HepG2 (cell line): ENCODE measurements around the gene RAE1. TPM values are rescaled to one million over a fixed set of nuclear protein-coding genes. Genes with fewer than 3 reads are reported as not detected.

Experiments used
- CENPT ChIP-seq: sonication (generic); formaldehyde crosslinking; IDR thresholded peaks from 2 replicates; pipeline ENCODE4 v1.8.0; 2022; ENCODE audit warnings: low read depth, mild to moderate bottlenecking, moderate library complexity, missing genetic modification reagents
- FOXA1 ChIP-seq, 2 experiments: fragments of 450-650 bp in 1 of 2; sonication (generic) in 1 of 2; formaldehyde crosslinking in 1 of 2; IDR thresholded peaks; 2 replicates each; pipeline versions ENCODE4 v1.4.0 to v1.6.1; 2016 to 2020; ENCODE audit warnings: missing genetic modification reagents in 1 of 2
- FOXA3 ChIP-seq: IDR thresholded peaks from 2 replicates; pipeline ENCODE4 v1.6.1; 2016; ENCODE audit warnings: missing genetic modification reagents, missing compliant biosample characterization
- HMGA1 ChIP-seq: sonication (generic); formaldehyde crosslinking; conservative IDR thresholded peaks from 2 replicates; pipeline ENCODE4 v1.4.0; 2020; ENCODE audit warnings: missing genetic modification reagents
- HNF4G ChIP-seq, 2 experiments: sonication (generic) in 1 of 2; formaldehyde crosslinking in 1 of 2; IDR thresholded peaks; 2 replicates each; pipeline versions ENCODE4 v1.4.0 to v1.6.1; 2011 to 2020; ENCODE audit warnings: borderline replicate concordance in 2 of 2, low read depth in 2 of 2, mild to moderate bottlenecking in 2 of 2, low read length in 1 of 2, missing genetic modification reagents in 1 of 2, moderate library complexity in 1 of 2
- HNRNPK ChIP-seq: fragments of 200-400 bp; formaldehyde crosslinking; IDR thresholded peaks from 2 replicates; pipeline ENCODE4 v1.6.1; 2018; ENCODE audit warnings: low read length, low read depth, moderate library complexity, mild to moderate bottlenecking; ENCODE audit not compliant: poor library complexity, severe bottlenecking
- IKZF1 ChIP-seq: fragments of 450-650 bp; IDR thresholded peaks from 2 replicates; pipeline ENCODE4 v1.7.1; 2016
- MBD4 ChIP-seq: IDR thresholded peaks from 2 replicates; pipeline ENCODE4 v1.6.1; 2012; ENCODE audit warnings: low read length, inconsistent platforms, borderline replicate concordance
- NCOA1 ChIP-seq: sonication (generic); formaldehyde crosslinking; IDR thresholded peaks from 2 replicates; pipeline ENCODE4 v1.9.0; 2021; ENCODE audit warnings: missing genetic modification reagents
- POLR2A ChIP-seq, 2 experiments: IDR thresholded peaks; 2 replicates each; pipeline ENCODE4 v1.6.1; 2011; ENCODE audit warnings: low read depth in 2 of 2, low read length in 2 of 2, mild to moderate bottlenecking in 1 of 2, moderate library complexity in 1 of 2; ENCODE audit not compliant: insufficient read depth in 1 of 2
- SMARCC2 ChIP-seq: fragments of 450-650 bp; IDR thresholded peaks from 2 replicates; pipeline ENCODE4 v1.6.1; 2017; ENCODE audit warnings: antibody characterized with exemption, mild to moderate bottlenecking
- THYN1 ChIP-seq: sonication (generic); formaldehyde crosslinking; IDR thresholded peaks from 2 replicates; pipeline ENCODE4 v1.8.1; 2023; ENCODE audit warnings: low read depth, mild to moderate bottlenecking, moderate library complexity, missing genetic modification reagents, borderline replicate concordance
- ZFP36L2 ChIP-seq: sonication (generic); formaldehyde crosslinking; IDR thresholded peaks from 2 replicates; pipeline ENCODE4 v1.4.0; 2020; ENCODE audit warnings: missing genetic modification reagents
- ZNF282 ChIP-seq: fragments of 450-650 bp; IDR thresholded peaks from 2 replicates; pipeline ENCODE4 v1.6.1; 2018; ENCODE audit not compliant: partially characterized antibody
- ZNF562 ChIP-seq: sonication (generic); formaldehyde crosslinking; IDR thresholded peaks from 2 replicates; pipeline ENCODE4 v1.8.0; 2022; ENCODE audit warnings: missing genetic modification reagents, borderline replicate concordance
- ZNF766 ChIP-seq: sonication (generic); formaldehyde crosslinking; IDR thresholded peaks from 2 replicates; pipeline ENCODE4 v1.5.0; 2020; ENCODE audit warnings: missing genetic modification reagents, borderline replicate concordance
- polyA plus RNA-seq, 8 experiments: library from polyadenylated mRNA; depleted of rRNA in 3 of 8; stranded (reverse) in 7 of 8; unstranded in 1 of 8; fragments of >200 nt; fragmentation: Illumina TruSeq in 4 of 8; extraction: Trizol in 4 of 8; gene quantifications; 2 replicates each; pipeline versions ENCODE4 v1.2.1 to v1.2.3, GENCODE V29; 2011 to 2016; ENCODE audit warnings: low read depth in 4 of 8, missing spikeins in 1 of 8, mixed read lengths in 1 of 8; ENCODE audit not compliant: insufficient read depth in 1 of 8
- total RNA-seq, 5 experiments: library from RNA; depleted of rRNA; stranded (reverse); fragments of >200 nt; fragmentation: Illumina TruSeq; extraction: Trizol; gene quantifications; 2 replicates each; pipeline ENCODE4 v1.2.3, GENCODE V29; 2016; ENCODE audit warnings: low read depth in 1 of 5
- TF ChIP-seq, protein P1 (sequence below): sonication (generic); formaldehyde crosslinking; IDR thresholded peaks from 2 replicates; pipeline ENCODE4 v1.5.0; 2020; ENCODE audit warnings: mild to moderate bottlenecking, missing genetic modification reagents
- TF ChIP-seq, protein P2 (sequence below), 2 experiments: sonication (generic) in 1 of 2; formaldehyde crosslinking in 1 of 2; IDR thresholded peaks; 2 replicates each; pipeline versions ENCODE4 v1.4.0 to v1.6.1; 2018 to 2020; ENCODE audit warnings: missing genetic modification reagents in 2 of 2, borderline replicate concordance in 1 of 2, low read depth in 1 of 2, mild to moderate bottlenecking in 1 of 2, missing biosample characterization in 1 of 2
- TF ChIP-seq, protein P3 (sequence below): sonication (generic); formaldehyde crosslinking; IDR thresholded peaks from 2 replicates; pipeline ENCODE4 v1.5.1; 2020; ENCODE audit warnings: missing genetic modification reagents, mild to moderate bottlenecking, borderline replicate concordance
- TF ChIP-seq, protein P4 (sequence below): sonication (generic); formaldehyde crosslinking; IDR thresholded peaks from 2 replicates; pipeline ENCODE4 v1.5.0; 2020; ENCODE audit warnings: mild to moderate bottlenecking, missing genetic modification reagents

Gene RAE1
- total and polyA plus RNA-seq, 2 of the 13 experiments (the other 11 are each of a cell fraction or from before 2014, with no cell fraction given), result 36.1 to 72.9 TPM

DNA sequence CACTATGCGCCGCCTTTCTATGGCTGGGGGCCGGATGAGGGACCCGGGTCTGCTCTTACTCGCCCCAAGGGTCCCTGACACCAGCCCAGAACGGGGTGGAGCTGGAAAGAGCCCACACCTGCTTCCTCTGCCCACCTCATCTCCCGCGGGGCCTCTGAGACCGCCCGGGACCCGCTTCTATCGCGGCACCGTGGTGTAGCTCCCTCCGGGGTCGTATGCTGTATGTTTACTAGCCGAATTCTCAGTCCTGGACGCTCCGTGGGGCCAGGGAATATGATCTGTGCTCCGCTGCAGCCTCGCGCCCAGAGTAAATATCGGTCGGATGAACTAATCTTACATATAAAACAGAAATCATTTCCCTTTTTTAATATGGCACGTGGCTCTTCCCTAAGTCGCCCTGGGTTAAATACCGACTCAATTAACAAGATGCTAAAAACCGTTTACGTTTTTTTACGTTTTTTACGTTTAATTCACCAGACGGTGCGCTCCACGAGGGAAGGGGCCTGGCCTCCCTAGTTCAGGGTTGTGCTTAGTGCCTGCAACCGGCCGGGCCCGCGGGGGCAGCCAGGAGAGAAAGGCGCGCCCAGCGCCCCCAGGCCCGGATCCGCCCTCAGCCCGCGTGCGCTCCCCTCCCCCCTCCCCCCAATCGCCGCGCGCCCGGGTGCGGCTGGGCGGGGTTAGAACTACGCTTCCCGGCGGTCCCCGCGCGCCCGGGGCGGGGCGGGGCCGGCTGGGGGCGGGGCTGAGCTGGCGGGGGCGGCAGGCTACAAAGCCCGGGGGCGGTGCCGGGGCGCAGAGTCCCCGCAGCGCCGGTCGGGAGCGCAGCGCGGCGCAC, 39.8 kb downstream of the RAE1 start, which contains the start of gene RBM38 (continued):
- TF ChIP-seq NCOA1 (CRISPR knock-in tag), result no peak
- peak; percentile 6; the same call in 1 of the 2 replicates for TF ChIP-seq HNF4G (IDR thresholded peaks at IDR 0.05; ENCODE audit: borderline replicate concordance, low read depth, low read length)
- no peak for TF ChIP-seq HNF4G (CRISPR knock-in tag; IDR thresholded peaks at IDR 0.05; ENCODE audit: borderline replicate concordance, low read depth)
- TF ChIP-seq, protein P1, sequence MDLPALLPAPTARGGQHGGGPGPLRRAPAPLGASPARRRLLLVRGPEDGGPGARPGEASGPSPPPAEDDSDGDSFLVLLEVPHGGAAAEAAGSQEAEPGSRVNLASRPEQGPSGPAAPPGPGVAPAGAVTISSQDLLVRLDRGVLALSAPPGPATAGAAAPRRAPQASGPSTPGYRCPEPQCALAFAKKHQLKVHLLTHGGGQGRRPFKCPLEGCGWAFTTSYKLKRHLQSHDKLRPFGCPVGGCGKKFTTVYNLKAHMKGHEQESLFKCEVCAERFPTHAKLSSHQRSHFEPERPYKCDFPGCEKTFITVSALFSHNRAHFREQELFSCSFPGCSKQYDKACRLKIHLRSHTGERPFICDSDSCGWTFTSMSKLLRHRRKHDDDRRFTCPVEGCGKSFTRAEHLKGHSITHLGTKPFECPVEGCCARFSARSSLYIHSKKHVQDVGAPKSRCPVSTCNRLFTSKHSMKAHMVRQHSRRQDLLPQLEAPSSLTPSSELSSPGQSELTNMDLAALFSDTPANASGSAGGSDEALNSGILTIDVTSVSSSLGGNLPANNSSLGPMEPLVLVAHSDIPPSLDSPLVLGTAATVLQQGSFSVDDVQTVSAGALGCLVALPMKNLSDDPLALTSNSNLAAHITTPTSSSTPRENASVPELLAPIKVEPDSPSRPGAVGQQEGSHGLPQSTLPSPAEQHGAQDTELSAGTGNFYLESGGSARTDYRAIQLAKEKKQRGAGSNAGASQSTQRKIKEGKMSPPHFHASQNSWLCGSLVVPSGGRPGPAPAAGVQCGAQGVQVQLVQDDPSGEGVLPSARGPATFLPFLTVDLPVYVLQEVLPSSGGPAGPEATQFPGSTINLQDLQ (CRISPR knock-in tag), result no peak
- no peak; a peak in 1 of 4 replicates for TF ChIP-seq POLR2A (IDR thresholded peaks at IDR 0.05; ENCODE audit: insufficient read depth in 1 of 2, low read depth in 2 of 2, low read length in 2 of 2)
- no peak for TF ChIP-seq THYN1 (CRISPR knock-in tag)
- TF ChIP-seq MBD4, result no peak
- TF ChIP-seq ZNF282, result no peak
- TF ChIP-seq, protein P2, sequence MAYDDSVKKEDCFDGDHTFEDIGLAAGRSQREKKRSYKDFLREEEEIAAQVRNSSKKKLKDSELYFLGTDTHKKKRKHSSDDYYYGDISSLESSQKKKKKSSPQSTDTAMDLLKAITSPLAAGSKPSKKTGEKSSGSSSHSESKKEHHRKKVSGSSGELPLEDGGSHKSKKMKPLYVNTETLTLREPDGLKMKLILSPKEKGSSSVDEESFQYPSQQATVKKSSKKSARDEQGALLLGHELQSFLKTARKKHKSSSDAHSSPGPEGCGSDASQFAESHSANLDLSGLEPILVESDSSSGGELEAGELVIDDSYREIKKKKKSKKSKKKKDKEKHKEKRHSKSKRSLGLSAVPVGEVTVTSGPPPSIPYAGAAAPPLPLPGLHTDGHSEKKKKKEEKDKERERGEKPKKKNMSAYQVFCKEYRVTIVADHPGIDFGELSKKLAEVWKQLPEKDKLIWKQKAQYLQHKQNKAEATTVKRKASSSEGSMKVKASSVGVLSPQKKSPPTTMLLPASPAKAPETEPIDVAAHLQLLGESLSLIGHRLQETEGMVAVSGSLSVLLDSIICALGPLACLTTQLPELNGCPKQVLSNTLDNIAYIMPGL (CRISPR knock-in tag; IDR thresholded peaks at IDR 0.05; ENCODE audit: borderline replicate concordance in 1 of 2, low read depth in 1 of 2), result no peak
- TF ChIP-seq ZNF562 (CRISPR knock-in tag), result no peak
- no peak for TF ChIP-seq CENPT
- TF ChIP-seq HNRNPK, result no peak
- no peak for TF ChIP-seq IKZF1
- no peak for TF ChIP-seq FOXA1 (IDR thresholded peaks at IDR 0.05)
- no peak for TF ChIP-seq FOXA1 (CRISPR knock-in tag; IDR thresholded peaks at IDR 0.05)
- TF ChIP-seq ZFP36L2 (CRISPR knock-in tag), result no peak
- TF ChIP-seq SMARCC2, result no peak
- TF ChIP-seq, protein P3, sequence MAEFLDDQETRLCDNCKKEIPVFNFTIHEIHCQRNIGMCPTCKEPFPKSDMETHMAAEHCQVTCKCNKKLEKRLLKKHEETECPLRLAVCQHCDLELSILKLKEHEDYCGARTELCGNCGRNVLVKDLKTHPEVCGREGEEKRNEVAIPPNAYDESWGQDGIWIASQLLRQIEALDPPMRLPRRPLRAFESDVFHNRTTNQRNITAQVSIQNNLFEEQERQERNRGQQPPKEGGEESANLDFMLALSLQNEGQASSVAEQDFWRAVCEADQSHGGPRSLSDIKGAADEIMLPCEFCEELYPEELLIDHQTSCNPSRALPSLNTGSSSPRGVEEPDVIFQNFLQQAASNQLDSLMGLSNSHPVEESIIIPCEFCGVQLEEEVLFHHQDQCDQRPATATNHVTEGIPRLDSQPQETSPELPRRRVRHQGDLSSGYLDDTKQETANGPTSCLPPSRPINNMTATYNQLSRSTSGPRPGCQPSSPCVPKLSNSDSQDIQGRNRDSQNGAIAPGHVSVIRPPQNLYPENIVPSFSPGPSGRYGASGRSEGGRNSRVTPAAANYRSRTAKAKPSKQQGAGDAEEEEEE (CRISPR knock-in tag), result 0 out of 2 replicates have a peak, but pooled peaks have one; percentile 20
- TF ChIP-seq FOXA3 (CRISPR knock-in tag), result no peak
- TF ChIP-seq, protein P4, sequence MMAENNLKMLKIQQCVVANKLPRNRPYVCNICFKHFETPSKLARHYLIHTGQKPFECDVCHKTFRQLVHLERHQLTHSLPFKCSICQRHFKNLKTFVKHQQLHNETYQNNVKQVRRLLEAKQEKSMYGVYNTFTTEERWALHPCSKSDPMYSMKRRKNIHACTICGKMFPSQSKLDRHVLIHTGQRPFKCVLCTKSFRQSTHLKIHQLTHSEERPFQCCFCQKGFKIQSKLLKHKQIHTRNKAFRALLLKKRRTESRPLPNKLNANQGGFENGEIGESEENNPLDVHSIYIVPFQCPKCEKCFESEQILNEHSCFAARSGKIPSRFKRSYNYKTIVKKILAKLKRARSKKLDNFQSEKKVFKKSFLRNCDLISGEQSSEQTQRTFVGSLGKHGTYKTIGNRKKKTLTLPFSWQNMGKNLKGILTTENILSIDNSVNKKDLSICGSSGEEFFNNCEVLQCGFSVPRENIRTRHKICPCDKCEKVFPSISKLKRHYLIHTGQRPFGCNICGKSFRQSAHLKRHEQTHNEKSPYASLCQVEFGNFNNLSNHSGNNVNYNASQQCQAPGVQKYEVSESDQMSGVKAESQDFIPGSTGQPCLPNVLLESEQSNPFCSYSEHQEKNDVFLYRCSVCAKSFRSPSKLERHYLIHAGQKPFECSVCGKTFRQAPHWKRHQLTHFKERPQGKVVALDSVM (CRISPR knock-in tag), result no peak
- TF ChIP-seq ZNF766 (CRISPR knock-in tag), result 0 out of 2 replicates have a peak, but pooled peaks have one; percentile 45
- no peak for TF ChIP-seq HMGA1 (CRISPR knock-in tag)
